HG03066 (cell line): Measurements from ENCODE around the gene ZBTB7C.

ENCODE experiments used
- ATAC-seq: cut with Tn5 transposase; IDR thresholded peaks from one replicate; pipeline ENCODE4 v1.9.1; 2021; ENCODE audit warnings: low read depth; ENCODE audit not compliant: unreplicated experiment

ZBTB7C gene

GRCh38 chr18:48106976-48107781 lies 302.0 kb downstream of the ZBTB7C start:
- no peak for ATAC-seq

- ATAC-seq, result no peak
Observed at GRCh38 chr18:48106498-48106897, 302.7 kb downstream of the ZBTB7C start.

- ATAC-seq, result no peak
Observed at GRCh38 chr18:48105317-48105716, 303.9 kb downstream of the ZBTB7C start.

GRCh38 chr18:48104705-48105104 lies 304.5 kb downstream of the ZBTB7C start:
- no peak for ATAC-seq

GRCh38 chr18:48100651-48101165 lies 308.5 kb downstream of the ZBTB7C start:
- no peak for ATAC-seq

- no peak for ATAC-seq
Observed at GRCh38 chr18:48100165-48100575, 309.0 kb downstream of the ZBTB7C start.

GRCh38 chr18:48099481-48100164 lies 309.6 kb downstream of the ZBTB7C start:
- ATAC-seq, result no peak

GRCh38 chr18:48098538-48098937 lies 310.6 kb downstream of the ZBTB7C start:
- ATAC-seq, result no peak

- ATAC-seq, result no peak
Observed at GRCh38 chr18:48098007-48098406, 311.2 kb downstream of the ZBTB7C start.

GRCh38 chr18:48095726-48096125 lies 313.5 kb downstream of the ZBTB7C start:
- ATAC-seq, result no peak

- no peak for ATAC-seq
Observed at GRCh38 chr18:48093104-48093503, 316.1 kb downstream of the ZBTB7C start.

GRCh38 chr18:48091869-48092497 lies 317.2 kb downstream of the ZBTB7C start:
- no peak for ATAC-seq

- ATAC-seq, result no peak
Observed at GRCh38 chr18:48090702-48091101, 318.5 kb downstream of the ZBTB7C start.

GRCh38 chr18:48090021-48090420 lies 319.2 kb downstream of the ZBTB7C start:
- no peak for ATAC-seq

- no peak for ATAC-seq
Observed at GRCh38 chr18:48085781-48086487, 323.2 kb downstream of the ZBTB7C start.

GRCh38 chr18:48084858-48085257 lies 324.3 kb downstream of the ZBTB7C start:
- ATAC-seq, result no peak

- no peak for ATAC-seq
Observed at GRCh38 chr18:48084041-48084757, 325.0 kb downstream of the ZBTB7C start.

- no peak for ATAC-seq
Observed at GRCh38 chr18:48080546-48080945, 328.6 kb downstream of the ZBTB7C start.

- ATAC-seq, result no peak
Observed at GRCh38 chr18:48079885-48080284, 329.3 kb downstream of the ZBTB7C start.

- no peak for ATAC-seq
Observed at GRCh38 chr18:48078448-48078847, 330.7 kb downstream of the ZBTB7C start.
